ENCODE data around the gene PMIS2. TPM values are rescaled to one million over a fixed set of nuclear protein-coding genes. Genes with fewer than 3 reads are reported as not detected.

Gene PMIS2
- total RNA-seq, 1 donor from 2014 or later, result not detected

DNA sequence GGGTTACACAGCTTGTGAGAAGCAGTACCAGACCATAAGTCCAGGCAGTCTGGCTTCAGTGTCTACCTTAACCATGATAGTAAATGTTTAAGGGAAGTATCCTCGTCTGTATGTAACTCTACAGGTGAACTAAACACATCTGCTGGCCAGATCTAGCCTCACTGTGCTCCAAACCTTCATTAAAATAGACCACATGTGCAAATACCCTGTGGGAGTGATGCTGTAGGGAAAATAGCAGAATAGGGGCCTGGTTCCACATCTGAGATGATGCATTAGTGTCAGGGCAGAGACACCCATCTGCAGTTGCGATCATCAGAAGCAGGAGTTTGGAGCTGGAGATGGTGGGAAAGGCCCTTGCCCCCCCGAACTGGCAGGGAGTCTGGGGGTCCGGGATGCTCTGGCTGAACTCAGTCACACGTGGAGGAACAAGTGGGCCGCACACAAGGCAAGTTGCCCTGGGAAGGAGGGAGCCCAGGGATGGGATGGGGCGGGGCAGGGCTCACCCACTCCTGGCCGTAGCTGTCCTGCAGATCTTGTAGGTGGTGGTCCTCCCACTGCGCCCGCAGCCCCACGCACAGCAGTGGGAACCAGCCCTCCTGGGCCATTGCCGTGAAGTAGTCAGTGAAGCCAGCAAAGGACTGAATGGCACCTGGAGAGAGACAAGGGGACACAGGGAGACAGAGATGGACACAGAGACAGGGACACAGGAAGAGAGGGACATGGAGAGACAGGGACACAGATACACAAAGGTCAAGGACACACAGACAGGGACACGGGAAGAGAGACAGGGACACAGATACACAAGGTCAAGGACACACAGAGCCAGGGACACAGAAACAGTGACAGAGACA is 33.2 kb upstream of the PMIS2 start:
- Mint-ChIP-seq H3K27ac (ENCODE audit: unreplicated experiment) (no peak overlapping the region), H3K27me3 (ENCODE audit: low read depth, unreplicated experiment) (peaks cover 42% of the 10 kb centered on the region), H3K4me1 (ENCODE audit: low read depth, unreplicated experiment) (no peaks in the 10 kb centered on the region), H3K9me3 (ENCODE audit: unreplicated experiment) (no peaks in the 10 kb centered on the region), H3K4me3 (ENCODE audit: unreplicated experiment) (no peak overlapping the region), H3K36me3 (ENCODE audit: low read depth, unreplicated experiment) (peaks cover 12% of the 10 kb centered on the region)
- Histone ChIP-seq H3K9ac (ENCODE audit: low read length) (no peak overlapping the region), H3K4me2 (ENCODE audit: low read length) (no peak overlapping the region), H3K79me2 (ENCODE audit: insufficient read depth, low read length) (no peaks in the 10 kb centered on the region), H2AFZ (ENCODE audit: low read depth, low read length) (no peak overlapping the region), H3K9me3 (ENCODE audit: insufficient read depth, low read depth, low read length) (no peaks in the 10 kb centered on the region), H3K36me3 (ENCODE audit: insufficient read depth, low read length) (no peaks in the 10 kb centered on the region), H3K27me3 (ENCODE audit: insufficient read depth, low read length) (no peaks in the 10 kb centered on the region), H4K20me1 (ENCODE audit: insufficient read depth, low read length) (peaks cover 18% of the 10 kb centered on the region), H3K4me3 (ENCODE audit: insufficient read depth, low read depth, low read length) (no peak overlapping the region), H3K4me1 (ENCODE audit: insufficient read depth, low read length) (peaks cover under 1% of the 10 kb centered on the region), H3K27ac (ENCODE audit: low read depth, low read length) (no peak overlapping the region)
- TF ChIP-seq, protein P1, sequence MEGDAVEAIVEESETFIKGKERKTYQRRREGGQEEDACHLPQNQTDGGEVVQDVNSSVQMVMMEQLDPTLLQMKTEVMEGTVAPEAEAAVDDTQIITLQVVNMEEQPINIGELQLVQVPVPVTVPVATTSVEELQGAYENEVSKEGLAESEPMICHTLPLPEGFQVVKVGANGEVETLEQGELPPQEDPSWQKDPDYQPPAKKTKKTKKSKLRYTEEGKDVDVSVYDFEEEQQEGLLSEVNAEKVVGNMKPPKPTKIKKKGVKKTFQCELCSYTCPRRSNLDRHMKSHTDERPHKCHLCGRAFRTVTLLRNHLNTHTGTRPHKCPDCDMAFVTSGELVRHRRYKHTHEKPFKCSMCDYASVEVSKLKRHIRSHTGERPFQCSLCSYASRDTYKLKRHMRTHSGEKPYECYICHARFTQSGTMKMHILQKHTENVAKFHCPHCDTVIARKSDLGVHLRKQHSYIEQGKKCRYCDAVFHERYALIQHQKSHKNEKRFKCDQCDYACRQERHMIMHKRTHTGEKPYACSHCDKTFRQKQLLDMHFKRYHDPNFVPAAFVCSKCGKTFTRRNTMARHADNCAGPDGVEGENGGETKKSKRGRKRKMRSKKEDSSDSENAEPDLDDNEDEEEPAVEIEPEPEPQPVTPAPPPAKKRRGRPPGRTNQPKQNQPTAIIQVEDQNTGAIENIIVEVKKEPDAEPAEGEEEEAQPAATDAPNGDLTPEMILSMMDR (IDR thresholded peaks at IDR 0.05; ENCODE audit: insufficient read depth, low read depth, low read length), result no peak
- TF ChIP-seq EZH2 (IDR thresholded peaks at IDR 0.05; ENCODE audit: insufficient read depth, low read length), result no peak
- no peak for FAIRE-seq
- DNase-seq (ENCODE audit: low read depth), result no peak

- no peak overlapping the region for H3K27ac Mint-ChIP-seq (ENCODE audit: unreplicated experiment)
- TF ChIP-seq, protein P1 (IDR thresholded peaks at IDR 0.05; ENCODE audit: insufficient read depth, low read depth, low read length), result no peak
Measured at GRCh38 chr19:35553385-35554000, 32.5 kb upstream of the PMIS2 start.

More at GRCh38 chr19:35553385-35554000, 32.5 kb upstream of the PMIS2 start:
- Histone ChIP-seq H3K79me2 (ENCODE audit: insufficient read depth, low read length) (no peaks in the 10 kb centered on the region), H3K27me3 (ENCODE audit: insufficient read depth, low read length) (peaks cover 3% of the 10 kb centered on the region), H2AFZ (ENCODE audit: low read depth, low read length) (no peak overlapping the region), H3K9me3 (ENCODE audit: insufficient read depth, low read depth, low read length) (no peaks in the 10 kb centered on the region), H3K36me3 (ENCODE audit: insufficient read depth, low read length) (no peaks in the 10 kb centered on the region), H4K20me1 (ENCODE audit: insufficient read depth, low read length) (peaks cover 17% of the 10 kb centered on the region), H3K9ac (ENCODE audit: low read length) (no peak overlapping the region), H3K4me2 (ENCODE audit: low read length) (no peak overlapping the region), H3K4me3 (ENCODE audit: insufficient read depth, low read depth, low read length) (no peak overlapping the region), H3K4me1 (ENCODE audit: insufficient read depth, low read length) (peaks cover 2% of the 10 kb centered on the region), H3K27ac (ENCODE audit: low read depth, low read length) (no peak overlapping the region)
- DNase-seq (ENCODE audit: low read depth) (no peak), FAIRE-seq (no peak)
- Mint-ChIP-seq H3K4me3 (ENCODE audit: unreplicated experiment) (no peak overlapping the region), H3K4me1 (ENCODE audit: low read depth, unreplicated experiment) (no peaks in the 10 kb centered on the region), H3K9me3 (ENCODE audit: unreplicated experiment) (no peaks in the 10 kb centered on the region), H3K36me3 (ENCODE audit: low read depth, unreplicated experiment) (peaks cover 10% of the 10 kb centered on the region), H3K27me3 (ENCODE audit: low read depth, unreplicated experiment) (peaks cover 42% of the 10 kb centered on the region)
